Islet precursor cell (in vitro differentiated cells): ENCODE results near the gene SARDH.
"Not testable (repeated sequence)": the region's sequence is repeated elsewhere in the genome, so short reads cannot be mapped to it uniquely, and the experiment has no call there.

ENCODE experiments used
- DNase-seq: peaks from one replicate; pipeline ENCODE4 v3.0.0-alpha.2; 2018

The SARDH gene

DNA sequence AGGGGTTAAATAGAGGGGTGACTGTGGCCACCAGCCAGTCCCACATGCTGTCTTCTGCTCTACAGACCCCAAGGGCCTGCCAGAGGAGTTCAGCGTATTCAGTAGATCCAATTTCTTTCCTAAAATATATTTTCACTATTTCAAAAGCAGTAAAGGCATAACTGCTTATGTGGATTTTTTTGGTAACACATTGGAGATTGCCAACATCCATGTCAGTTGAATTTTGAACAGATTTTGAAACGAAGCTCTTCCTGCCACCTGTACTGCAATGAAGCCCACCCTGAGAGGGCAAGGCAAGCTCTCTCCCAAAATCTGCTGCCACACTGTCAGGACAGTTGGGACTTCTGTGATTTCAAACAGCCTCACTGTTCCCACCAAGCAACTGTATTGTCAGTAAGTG lies 37.1 kb upstream of the SARDH start:
- DNase-seq = no peak

DNA sequence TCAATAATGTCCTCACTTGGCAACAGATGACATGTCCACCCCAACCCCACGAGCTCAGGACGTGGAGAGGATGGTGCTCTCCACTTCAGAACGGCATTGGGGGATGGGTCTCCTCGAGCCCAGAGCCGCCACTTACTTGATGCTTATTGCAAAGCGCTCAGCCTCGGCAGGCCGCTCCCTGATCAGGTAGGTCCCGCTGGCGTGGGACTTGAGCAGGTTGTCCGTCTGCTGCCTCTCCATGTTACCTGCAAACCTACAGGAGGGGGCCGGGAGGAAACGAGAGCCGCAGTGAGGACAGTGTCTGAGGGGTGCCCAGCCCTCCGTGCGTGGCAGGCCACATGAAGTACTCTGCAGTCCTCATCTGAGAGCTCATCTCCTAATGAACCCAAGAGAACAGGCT lies 36.6 kb upstream of the SARDH start:
- peak; percentile 53 for DNase-seq

DNA sequence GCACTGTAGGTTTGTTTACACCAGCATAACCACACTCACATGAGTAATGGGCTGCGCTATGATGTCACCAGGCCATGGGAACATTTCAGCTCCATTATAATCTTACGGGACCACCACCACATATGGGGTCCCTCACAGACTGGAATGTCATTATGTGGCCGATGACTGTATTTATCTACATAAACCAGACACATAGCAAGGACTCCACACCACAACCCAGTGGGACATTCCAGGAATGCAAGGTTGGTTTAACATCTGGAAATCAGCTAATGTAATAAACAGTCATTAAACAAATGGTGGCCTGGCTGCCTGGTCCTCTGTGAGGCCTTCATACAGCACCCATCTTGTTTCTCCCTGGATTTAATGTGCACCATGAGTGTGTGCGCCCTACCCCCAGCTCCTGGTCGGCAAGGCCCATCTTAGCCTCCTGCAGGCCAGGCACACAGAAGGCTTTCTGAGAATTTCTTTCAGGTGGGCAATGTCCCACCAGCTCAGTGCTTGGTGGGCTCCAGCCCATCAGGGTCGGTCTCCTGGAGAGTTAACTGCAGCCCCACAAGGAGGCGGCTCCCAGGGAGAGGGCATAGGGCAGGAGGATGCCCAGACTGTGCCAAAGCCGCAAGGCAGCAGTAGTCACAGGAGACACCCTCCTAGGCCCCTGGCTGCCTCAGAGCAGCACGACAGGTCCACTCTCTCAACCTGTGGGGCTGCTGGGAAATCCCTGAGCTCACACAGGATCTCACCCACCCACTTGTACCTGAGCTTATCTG lies 35.9 kb upstream of the SARDH start:
- DNase-seq = peak; percentile 37

DNA sequence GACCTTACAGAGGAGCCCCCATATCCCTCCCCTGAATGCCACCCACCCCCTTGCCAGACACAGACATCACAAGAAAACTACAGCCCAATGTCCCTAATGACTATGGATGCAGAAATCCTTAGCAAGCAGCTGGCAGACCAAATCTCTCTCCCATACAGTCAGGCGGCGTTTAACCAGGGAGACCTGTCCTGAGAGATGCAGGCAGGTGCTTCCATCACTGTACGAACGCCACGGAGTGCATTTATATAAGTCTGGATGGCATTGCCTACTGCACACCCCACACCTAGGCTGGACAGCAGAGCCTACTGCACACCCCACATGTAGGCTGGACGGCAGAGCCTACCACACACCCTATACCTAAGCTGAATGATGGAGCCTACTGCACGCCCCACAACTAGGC lies 34.4 kb upstream of the SARDH start:
- peak; percentile 29 for DNase-seq

DNA sequence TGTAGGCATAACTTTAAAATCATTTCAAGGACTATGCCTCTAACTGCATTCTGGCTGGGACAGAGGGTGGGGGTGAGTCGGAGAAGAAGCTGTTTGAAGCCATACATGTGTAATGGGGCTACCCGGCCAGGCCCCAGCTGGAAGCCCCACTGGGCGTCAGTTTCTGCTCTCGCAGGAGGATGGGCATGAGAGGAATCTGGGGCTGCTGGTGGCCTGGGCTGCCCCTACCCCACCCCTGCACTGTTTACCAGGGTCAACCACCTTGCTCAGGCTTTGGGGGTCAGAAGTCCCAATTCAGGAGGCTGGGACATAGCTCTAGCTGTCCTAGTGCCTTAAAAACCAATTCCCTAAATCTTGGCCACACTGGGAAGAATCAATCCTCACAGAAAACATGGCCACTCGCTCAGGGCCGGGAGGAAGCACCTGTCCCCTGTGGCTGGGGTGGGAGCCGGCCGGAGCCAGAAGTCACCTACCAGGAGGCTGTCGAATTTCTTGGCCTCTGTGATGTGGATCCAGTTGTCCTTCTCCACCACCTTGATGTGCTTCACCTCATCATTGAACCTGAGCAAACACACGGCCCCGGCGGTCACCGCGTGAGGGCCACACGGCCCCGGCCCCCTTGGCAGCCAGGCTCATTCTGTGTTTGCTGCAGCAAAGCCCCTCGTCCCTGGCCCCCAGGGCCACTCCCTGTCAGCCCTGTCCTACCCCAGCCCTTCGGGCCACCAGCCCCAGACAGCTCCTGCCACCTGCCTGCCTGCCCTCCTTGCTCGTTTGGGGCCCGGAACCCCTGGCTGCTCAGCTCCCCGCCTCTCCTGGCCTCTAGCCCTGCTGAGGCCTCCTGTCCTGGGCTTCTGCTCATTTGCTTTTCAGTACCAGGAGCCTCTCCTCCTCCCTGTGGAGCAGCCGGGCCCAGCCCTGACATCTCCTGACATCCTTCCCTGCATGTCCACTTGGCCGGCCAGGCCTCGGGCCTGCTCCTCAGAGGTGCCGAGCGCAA lies 33.6 kb upstream of the SARDH start:
- DNase-seq = peak; percentile 46

DNA sequence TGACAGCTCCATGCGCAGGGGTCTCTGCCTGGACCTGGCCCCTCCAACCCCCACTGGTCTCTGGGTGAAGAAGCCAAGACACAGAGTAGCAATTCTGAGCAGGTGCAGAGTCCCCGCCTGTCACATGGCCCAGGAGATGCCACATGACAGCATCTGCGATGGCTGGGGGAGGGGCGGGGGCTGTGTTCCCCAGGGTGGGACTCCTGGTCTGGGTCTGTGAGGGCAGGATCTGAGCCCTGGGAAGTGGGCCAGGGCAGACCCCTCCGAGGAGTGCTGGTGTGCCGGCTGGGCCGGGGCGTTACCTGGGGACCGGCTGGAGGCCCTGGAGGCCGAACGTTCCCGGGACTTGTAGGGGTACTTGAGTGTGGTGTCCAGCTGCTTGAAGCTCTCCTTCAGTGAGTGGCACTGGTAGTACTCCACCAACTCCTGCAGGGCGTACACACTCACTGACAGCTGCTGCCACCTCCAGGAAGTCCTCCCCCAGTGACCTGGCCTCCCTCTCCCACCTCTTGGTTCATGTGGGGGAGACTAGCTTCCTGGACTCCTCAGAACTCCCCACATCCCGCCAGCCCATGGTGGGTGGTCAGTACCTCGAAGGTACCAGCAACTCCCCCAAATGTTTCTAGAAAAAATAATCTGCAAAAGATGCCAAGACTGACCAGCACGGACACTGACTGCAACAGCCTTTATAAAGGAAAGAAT lies 32.1 kb upstream of the SARDH start:
- peak; percentile 45 for DNase-seq

DNA sequence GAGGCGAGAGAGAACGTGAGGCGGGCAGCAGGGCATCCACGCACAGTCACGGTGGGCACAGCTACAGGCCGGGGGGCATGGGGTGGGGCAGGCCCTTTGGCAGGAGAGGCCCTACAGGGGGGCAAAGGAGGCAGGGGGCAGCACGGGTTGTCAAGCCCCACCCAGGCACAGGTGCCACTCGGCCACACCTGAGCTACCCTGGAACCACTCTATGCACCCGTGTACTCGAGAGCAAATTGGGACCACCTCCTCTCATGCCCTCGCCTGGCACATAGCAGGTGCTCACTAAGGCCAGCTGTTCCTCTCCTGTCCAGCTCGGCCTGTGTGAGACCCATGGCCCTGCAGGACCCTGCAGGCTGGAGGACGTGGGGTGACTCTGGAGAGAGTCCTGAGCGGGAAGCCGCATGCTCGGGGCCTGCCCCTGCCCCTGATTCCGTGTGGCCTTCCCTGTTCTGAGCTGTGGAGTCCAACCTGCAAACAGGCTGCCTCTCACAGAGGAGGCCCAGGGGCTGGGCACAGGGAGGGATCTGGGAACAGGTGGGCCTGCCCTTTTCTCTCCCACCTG lies 31.4 kb upstream of the SARDH start:
- DNase-seq = peak; percentile 47

DNA sequence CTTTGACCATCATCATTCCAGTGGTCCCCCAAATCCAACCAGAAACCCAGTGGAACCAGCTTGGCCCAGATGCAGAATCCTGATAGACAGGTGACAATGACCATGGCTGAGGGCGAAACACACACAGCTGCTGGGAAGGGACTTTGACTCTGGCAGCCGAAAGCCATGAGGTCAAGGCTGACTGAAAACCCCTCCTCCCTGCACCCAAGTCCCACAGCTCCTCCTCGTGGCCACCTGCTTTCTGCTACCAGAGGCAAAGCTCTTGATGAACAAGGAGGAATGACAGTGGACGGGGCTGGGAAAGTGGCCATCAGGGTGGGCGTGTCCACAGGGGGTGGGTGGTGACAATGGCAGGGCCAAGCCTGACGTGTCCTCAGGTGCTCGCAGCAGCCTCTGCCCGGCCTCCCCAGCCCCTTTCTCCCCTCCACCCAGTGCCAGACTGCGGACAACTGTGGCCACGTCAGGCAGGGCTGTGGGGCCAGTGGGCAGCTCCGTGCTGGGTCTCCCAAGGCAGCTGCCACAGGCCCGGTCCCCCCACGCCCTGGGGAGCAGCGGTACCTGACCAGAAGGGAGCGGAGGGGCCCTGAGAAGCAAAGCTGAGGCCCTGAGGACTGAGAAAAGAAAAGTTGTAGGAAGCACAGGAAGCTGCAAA lies 30.8 kb upstream of the SARDH start:
- peak; percentile 70 for DNase-seq

DNA sequence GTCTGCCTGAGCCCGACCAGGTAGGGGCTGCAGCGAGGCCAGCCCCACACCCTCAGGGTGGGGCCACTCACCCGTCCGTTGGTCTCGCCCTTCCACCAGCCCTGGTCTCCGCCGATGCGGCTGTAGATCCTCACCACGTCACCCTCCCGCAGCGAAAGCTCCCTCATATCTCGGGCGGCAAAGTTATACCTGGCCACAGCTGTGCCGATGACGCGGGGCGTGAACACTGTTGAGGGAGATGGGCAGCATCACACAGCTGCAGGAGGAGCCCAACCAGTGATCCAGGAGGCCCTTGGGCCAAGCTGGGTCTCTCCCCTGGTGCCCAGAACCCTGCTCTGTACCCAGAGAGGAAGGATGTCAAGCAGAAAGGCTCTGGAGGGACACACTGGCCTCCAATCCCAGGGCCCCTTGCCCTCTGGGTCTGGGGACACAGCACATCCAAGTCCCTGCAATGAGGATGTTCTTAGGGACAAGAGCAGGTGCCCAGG lies 30.3 kb upstream of the SARDH start:
- peak; percentile 38 for DNase-seq

DNA sequence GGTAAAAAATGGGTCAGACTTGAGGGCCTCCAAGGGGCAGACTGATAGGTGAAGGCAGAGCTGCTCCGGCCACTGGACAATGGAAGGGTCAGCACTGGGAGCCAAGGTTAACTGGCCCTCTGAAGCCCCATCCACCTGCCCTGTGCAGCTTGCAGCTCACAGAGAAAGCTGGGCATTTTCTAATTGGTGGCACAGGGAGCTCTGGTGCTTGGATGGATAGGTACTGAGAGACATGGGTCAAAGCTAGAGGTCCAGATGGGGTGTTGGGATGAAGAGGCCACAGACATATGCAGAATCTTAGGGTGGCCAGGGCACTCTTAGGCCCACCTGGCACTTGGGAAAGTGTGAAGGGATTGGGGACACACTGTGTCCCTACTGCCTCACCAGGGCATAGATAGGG lies 29.5 kb upstream of the SARDH start:
- peak; percentile 36 for DNase-seq

DNA sequence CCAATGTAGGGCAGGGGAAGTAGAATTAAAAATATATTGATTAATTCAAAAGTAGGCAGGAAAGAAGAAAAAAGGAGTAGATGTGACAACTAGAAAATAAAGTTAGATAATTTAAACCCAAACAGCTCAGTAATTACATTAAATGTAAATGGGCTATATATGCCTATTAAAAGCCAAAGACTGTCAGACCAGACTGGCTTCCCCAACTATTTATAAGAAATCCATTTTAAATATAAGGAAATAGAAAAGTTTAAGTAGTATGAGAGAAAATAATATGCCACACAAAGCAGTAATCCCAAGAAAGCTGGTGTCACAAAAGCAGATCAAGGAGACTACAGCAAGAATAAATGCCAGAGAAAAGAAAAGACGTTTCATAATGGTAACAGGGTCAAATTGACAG lies 28.9 kb upstream of the SARDH start:
- DNase-seq = no peak

DNA sequence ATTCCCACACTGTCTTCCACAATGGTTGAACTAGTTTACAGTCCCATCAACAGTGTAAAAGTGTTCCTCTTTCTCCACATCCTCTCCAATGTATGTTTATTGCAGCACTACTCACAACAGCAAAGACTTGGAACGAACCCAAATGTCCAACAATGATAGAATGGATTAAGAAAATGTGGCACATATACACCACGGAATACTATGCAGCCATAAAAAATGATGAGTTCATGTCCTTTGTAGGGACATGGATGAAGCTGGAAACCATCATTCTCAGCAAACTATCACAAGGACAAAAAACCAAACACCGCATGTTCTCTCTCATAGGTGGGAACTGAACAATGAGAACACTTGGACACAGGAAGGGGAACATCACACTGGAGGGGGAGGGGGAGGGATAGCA lies 28.1 kb upstream of the SARDH start:
- not testable (repeated sequence) for DNase-seq

DNA sequence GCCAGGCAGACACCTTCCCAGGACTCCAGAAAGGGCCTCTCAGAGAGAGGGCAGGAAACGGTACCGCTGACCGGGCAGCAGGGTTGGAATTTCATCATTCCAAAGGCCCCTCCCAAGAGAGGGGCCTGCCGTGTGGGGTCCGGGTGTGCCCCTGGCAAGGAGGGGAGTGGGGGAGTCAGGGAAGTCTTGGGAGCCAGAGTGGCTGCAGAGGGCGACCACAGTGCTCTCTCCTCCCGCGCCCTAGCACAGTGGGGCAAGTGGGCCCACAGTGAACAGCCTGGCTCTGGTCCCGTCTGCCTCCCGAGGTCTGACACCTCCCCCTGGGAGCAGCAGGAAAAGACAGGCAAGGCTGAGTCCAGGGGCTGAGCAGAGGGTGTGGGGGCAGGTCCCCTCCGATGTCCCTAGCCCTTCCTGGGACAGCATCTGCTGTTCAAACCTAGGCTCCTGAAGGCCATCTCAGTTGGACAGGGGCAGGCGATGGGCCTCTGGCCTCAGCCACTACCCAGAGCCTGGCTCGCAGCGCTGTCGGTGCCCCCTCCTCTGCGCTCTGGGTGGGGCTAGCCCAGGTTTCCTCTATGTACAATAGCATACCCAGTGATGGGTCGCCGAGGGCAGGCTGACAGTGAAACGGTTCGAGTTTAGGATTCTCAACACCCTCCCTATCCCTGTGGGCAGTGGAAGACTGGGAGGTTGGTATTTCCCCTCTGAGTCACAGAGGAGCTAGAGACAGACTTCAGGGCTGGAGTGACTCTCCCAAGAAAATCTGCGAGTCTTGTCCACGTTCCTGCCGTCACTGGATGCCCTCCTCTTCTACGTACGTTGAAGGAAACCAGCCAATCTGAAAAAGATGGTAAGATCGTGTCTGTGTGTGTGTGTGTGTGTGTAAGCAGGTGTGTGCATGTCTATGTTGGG lies 25.4 kb upstream of the SARDH start:
- peak; percentile 42 for DNase-seq

DNA sequence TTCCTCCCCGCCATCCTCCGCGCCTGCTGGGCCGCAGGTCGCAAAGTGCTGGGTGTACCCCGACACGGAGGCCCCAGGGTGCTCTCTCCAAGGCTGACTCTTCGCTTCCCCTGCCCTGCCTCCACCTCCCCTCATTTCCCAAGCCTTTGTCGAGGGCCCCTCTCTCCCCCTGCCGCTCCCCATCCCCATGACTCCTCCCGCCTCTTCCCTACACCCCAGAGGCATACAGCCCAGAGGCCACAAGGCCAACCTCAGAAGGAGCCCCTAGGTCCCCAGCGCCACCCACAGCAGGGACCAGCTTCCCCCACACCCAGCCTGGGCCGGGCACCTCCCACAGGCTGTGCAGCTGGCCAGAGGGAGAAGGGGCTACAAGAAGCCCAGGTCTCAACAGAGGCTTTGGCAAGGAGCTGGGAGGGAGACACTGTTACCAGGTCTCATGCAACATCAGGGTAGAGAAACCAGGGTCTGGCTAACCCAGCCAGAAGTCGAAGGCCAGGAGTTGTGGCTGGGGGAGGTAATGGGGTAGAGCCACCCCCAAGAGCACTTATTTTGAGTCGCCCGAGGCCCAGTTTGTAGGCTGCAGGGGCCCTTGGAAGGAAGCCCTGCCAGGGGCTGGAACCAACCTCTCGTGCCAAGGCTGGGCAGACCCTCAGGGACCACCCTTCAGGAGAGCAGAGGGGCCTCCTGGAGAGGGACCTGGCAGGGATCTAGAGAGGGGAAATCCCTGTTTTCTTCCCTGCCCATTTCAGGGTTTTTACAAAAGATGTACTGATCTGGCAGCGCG lies 24.5 kb upstream of the SARDH start:
- DNase-seq = peak; percentile 39

DNA sequence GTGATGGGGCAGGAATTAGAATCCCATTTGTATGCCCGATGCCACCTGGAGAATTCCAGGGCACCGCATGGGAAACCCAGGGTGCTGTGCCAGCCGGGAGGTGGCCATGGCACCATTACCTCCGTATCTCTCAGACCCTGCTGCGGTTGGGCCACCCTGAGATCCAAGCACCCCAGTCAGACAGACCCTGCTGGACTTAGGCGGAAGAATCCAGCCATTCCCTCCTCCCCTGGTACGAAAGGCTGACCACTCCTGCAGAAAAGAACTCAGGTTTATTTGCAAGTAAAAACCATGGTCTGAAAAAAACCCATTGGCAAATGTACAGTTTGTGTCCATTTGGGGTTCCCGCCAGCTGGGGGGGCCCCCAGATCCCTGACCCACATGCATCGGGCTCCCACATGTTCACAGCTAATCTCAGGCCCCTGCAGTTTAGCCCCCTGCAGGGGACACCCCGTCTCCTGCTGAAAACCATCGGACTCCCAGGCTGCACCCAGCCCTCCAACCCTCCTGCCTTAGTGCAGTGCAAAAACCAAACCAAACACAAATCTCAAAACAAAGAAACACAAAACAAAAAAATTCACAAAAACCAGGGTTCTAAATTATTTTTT lies 23.6 kb upstream of the SARDH start:
- peak; percentile 28 for DNase-seq

DNA sequence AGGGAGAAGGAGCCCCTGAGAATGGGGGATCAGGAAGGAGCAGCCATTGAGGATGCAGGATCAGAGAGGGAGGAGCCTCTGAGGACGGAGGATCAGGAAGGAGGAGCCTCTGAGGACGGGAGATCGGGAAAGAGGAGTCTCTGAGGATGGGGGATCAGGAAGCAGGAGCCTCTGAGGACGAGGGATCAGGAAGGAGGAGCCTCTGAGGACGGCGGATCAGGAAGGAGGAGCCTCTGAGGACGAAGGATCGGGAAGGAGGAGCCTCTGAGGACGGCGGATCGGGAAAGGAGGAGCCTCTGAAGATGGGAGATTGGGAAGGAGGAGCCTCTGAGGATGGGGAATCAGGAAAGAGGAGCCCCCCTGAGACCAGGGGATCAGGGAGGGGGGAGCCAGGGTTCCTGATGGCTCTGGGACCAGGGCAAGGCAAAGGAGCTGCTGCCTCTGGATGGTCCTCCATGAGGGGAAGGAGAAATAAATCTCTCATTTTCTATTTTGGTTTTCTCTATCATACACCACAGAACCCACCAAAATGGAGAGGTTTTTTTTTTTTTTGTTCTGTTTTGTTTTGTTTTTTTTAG lies 22.6 kb upstream of the SARDH start:
- no peak for DNase-seq

DNA sequence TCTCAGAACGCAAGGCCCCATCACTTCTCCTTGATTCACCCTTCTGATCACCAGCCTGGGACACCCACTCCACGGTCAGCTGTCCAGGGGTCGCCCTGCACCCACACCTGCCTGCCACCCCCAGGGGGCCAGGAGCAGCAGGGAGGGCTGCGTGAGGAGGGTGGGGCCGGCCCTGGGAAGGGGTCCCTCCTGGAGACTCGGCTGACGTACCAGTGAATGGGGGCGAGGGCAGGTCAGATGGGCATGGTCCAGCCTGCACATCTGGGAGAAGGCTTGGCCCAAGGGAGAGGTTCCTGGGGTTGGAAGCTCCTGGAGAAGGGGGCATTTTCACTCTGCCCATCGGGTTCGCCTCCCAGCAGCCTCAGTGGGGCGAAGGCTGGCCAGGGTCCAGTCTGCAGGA lies 21.8 kb upstream of the SARDH start:
- no peak for DNase-seq

DNA sequence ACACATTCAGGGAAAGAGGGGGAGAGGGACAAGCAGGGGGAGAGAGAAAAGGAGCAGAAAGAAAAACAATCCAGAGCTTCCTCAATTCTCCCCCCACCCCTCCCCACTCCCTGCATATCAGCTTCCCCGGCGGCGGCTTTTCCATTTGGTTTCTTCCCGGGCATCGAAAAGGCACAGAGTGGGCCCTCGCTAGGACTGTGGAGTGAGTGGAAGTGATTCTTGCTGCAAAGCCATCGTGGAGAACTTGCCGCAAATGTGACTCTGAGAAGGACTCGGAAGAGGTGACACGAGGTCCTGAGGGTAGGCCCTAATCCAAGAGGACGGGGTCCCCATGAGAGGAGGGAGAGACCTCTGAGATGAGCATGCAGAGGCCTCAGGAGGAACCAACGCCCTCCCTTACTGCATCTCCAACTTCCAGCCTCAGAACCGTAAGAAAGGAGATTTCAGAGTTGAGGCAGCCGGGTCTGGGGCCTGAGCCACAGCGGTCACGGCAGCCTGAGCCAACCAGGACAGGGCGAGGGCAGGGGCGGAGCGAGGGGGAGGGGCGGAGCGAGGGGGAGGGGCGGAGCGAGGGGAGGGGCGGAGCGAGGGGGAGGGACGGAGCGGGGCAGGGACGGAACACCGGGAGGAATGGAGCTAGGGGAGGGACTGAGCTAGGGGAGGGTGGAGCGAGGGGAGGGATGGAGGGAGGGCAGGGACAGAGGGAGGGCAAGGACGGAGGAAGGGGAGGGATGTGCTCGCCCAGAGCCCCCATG lies 21.2 kb upstream of the SARDH start:
- peak; percentile 52 for DNase-seq

DNA sequence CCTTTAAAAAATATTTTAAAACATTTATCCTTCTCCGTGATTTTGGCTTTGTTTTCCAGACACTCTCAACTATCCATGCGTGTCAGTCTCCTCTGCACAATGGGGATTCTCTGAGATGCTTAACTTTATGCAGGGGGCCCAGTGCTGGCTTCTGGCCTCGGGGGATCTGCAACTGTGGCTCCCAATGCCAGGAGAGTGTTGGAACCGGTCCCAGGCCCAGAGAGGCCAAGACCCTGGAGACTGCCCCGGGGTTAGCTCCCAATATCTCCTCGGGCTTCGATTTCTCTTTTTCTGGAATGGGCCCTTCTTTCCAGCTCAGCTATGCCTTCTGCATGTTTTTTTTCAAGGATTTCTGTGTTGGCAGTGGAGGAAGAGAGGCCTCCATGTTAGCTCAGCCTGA lies 20.1 kb upstream of the SARDH start:
- peak; percentile 24 for DNase-seq
